ENCODE results near the gene C2.
"Not testable (repeated sequence)": the region's sequence is repeated elsewhere in the genome, so short reads cannot be mapped to it uniquely, and the experiment has no call there.

The C2 gene

GRCh38 chr6:31922942-31923341, 4.6 kb upstream of the C2 start:
- TF ChIP-seq CTCF (IDR thresholded peaks at IDR 0.05; ENCODE audit: low read depth, low read length, missing control alignments) = no peak
- no peak overlapping the region for H3K4me3 ChIP-seq (replicated peaks; ENCODE audit: low read depth, low read length)
- DNase-seq (ENCODE audit: extremely low read depth, low read depth) = no peak

GRCh38 chr6:31927863-31928671, 550 bp downstream of the C2 start:
- DNase-seq (ENCODE audit: extremely low read depth, low read depth) = no peak
- no peak overlapping the region for H3K4me3 ChIP-seq (replicated peaks; ENCODE audit: low read depth, low read length)

GRCh38 chr6:31928672-31928939, 1.1 kb downstream of the C2 start:
- no peak for TF ChIP-seq CTCF (IDR thresholded peaks at IDR 0.05; ENCODE audit: low read depth, low read length, missing control alignments)
- no peak for DNase-seq (ENCODE audit: extremely low read depth, low read depth)
- H3K4me3 ChIP-seq (replicated peaks; ENCODE audit: low read depth, low read length) = no peak overlapping the region

More at GRCh38 chr6:31927863-31928671, 550 bp downstream of the C2 start:
- no peak for TF ChIP-seq CTCF (IDR thresholded peaks at IDR 0.05; ENCODE audit: low read depth, low read length, missing control alignments)

GRCh38 chr6:31930962-31931361, 3.4 kb downstream of the C2 start:
- no peak for TF ChIP-seq CTCF (IDR thresholded peaks at IDR 0.05; ENCODE audit: low read depth, low read length, missing control alignments)
- DNase-seq (ENCODE audit: extremely low read depth, low read depth) = no peak
- no peak overlapping the region for H3K4me3 ChIP-seq (replicated peaks; ENCODE audit: low read depth, low read length)

- not testable (repeated sequence) for H3K4me3 ChIP-seq (replicated peaks; ENCODE audit: low read depth, low read length); DNase-seq (ENCODE audit: extremely low read depth, low read depth)
Observed at GRCh38 chr6:31932137-31932536, 4.6 kb downstream of the C2 start.

- no peak for DNase-seq (ENCODE audit: extremely low read depth, low read depth)
- TF ChIP-seq CTCF (IDR thresholded peaks at IDR 0.05; ENCODE audit: low read depth, low read length, missing control alignments) = no peak
- no peak overlapping the region for H3K4me3 ChIP-seq (replicated peaks; ENCODE audit: low read depth, low read length)
Observed at GRCh38 chr6:31933537-31933936, 6.0 kb downstream of the C2 start.

GRCh38 chr6:31935021-31935420, 7.5 kb downstream of the C2 start:
- H3K4me3 ChIP-seq (replicated peaks; ENCODE audit: low read depth, low read length) = no peak overlapping the region
- no peak for TF ChIP-seq CTCF (IDR thresholded peaks at IDR 0.05; ENCODE audit: low read depth, low read length, missing control alignments)
- no peak for DNase-seq (ENCODE audit: extremely low read depth, low read depth)

Measured in HFF-Myc (cell line).